ENCODE results near the gene SKAP2. TPM values are rescaled to one million over a fixed set of nuclear protein-coding genes. Genes with fewer than 3 reads are reported as not detected.
A peak's percentile ranks its signal among the peaks of the same experiment; 100 is the strongest.

Gene SKAP2
- total and polyA plus RNA-seq, 2 of the 4 experiments (the other 2 are of a cell fraction) = 5.7 to 7.4 TPM

DNA sequence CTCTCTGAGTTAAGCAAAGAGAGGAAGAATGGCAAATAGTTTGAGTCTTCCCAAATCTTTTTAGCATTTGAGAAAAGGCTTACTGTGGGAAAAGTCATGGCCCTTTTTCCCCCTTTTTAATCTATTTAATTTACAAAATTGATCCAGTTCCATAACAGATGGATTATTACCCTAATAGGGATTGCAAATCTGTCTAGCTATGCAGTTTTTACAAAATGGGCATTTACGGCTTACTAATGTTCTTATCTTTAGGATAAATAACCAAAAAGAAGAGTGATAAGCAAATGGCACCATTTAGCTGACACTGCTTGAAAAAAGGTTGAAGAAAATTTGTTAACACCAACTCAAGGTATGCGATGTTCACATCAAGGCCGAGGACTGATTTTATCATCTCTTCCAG lies 169.7 kb downstream of the SKAP2 start:
- Histone ChIP-seq H3K4me2 (ENCODE audit: low read depth, low read length) (no peak overlapping the region), H2BK20ac (ENCODE audit: low read depth, low read length) (no peak overlapping the region), H3K27ac (ENCODE audit: insufficient read depth, low read length) (no peak overlapping the region), H4K20me1 (ENCODE audit: insufficient read depth, low read length) (no peaks in the 10 kb centered on the region), H3K9ac (ENCODE audit: low read depth, low read length) (no peak overlapping the region), H3K79me1 (ENCODE audit: low read depth in 1 of 2, low read length in 2 of 2) (no peaks in the 10 kb centered on the region), H3K9me1 (ENCODE audit: insufficient read depth, low read length) (no peaks in the 10 kb centered on the region), H4K91ac (ENCODE audit: insufficient read depth, low read depth, low read length) (no peak overlapping the region), H2BK120ac (ENCODE audit: low read depth, low read length) (no peak overlapping the region), H3K56ac (ENCODE audit: extremely low read depth, insufficient read depth, low read length) (no peak overlapping the region), H3K27me3 (ENCODE audit: control insufficient read depth, insufficient read depth, low read length) (no peaks in the 10 kb centered on the region), H2AFZ (replicated peaks; ENCODE audit: low read length, poor library complexity) (no peak overlapping the region), H3K4me3 (ENCODE audit: insufficient read depth, low read depth, low read length) (no peak overlapping the region), H2BK5ac (ENCODE audit: low read depth, low read length, poor library complexity, severe bottlenecking) (no peak overlapping the region), H3K23ac (ENCODE audit: low read depth, low read length) (no peak overlapping the region), H3K36me3 (ENCODE audit: control insufficient read depth, insufficient read depth, low read length) (no peaks in the 10 kb centered on the region), H3K4me1 (ENCODE audit: control insufficient read depth, insufficient read depth, low read length) (no peaks in the 10 kb centered on the region), H2BK15ac (ENCODE audit: low read depth, low read length) (no peak overlapping the region), H4K5ac (ENCODE audit: low read depth, low read length) (no peak overlapping the region), H2AK9ac (replicated peaks; ENCODE audit: low read depth, low read length, poor library complexity) (no peak overlapping the region), H3K4ac (ENCODE audit: low read depth, low read length) (no peak overlapping the region), H4K8ac (ENCODE audit: low read depth in 2 of 2, low read length in 2 of 2) (no peak overlapping the region), H3K9me3 (ENCODE audit: control insufficient read depth, insufficient read depth, low read length) (no peaks in the 10 kb centered on the region), H2AK5ac (ENCODE audit: low read depth, low read length) (no peak overlapping the region), H3K14ac (replicated peaks; ENCODE audit: low read depth, low read length) (no peak overlapping the region), H3K18ac (ENCODE audit: low read depth, low read length) (no peak overlapping the region)
- no CpG with 5 or more reads among the region's 3 CpGs for WGBS, 2 experiments (ENCODE audit: extremely low coverage in 2 of 2, insufficient read length in 1 of 2)
- CTCF ChIA-PET = interaction anchor here (0.6 to 2.1 kb wide), 4 partner anchors 11 to 448 kb away, joined by 3 to 6 read pairs (median 4); no protein-coding TSS in a partner anchor
- in situ Hi-C loops (cut with MboI; ENCODE audit: low sequenced_read_pairs) (no loop called here), intact Hi-C loops (cut with micrococcal nuclease) (no loop called here), dilution Hi-C loops (cut with HindIII; ENCODE audit: low sequenced_read_pairs, unreplicated experiment) (no loop called here)
- DNase-seq (no peak), ATAC-seq (ENCODE audit: low read depth) (no peak)
- POLR2A ChIA-PET (ENCODE audit: unreplicated experiment) = no interaction called here
- TF ChIP-seq MAZ (IDR thresholded peaks at IDR 0.05; ENCODE audit: borderline replicate concordance, low read depth, low read length) (no peak), SMC3 (IDR thresholded peaks at IDR 0.05; ENCODE audit: low read depth, low read length) (no peak), FOS (IDR thresholded peaks at IDR 0.05; ENCODE audit: low read depth, low read length) (no peak), MAFK (IDR thresholded peaks at IDR 0.05; ENCODE audit: low read depth, low read length) (peak; percentile 72), BHLHE40 (IDR thresholded peaks at IDR 0.05; ENCODE audit: low read depth, low read length) (no peak), CEBPB (IDR thresholded peaks at IDR 0.05; ENCODE audit: low read depth, low read length) (no peak)
- TF ChIP-seq, protein P1, sequence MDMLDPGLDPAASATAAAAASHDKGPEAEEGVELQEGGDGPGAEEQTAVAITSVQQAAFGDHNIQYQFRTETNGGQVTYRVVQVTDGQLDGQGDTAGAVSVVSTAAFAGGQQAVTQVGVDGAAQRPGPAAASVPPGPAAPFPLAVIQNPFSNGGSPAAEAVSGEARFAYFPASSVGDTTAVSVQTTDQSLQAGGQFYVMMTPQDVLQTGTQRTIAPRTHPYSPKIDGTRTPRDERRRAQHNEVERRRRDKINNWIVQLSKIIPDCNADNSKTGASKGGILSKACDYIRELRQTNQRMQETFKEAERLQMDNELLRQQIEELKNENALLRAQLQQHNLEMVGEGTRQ (IDR thresholded peaks at IDR 0.05; ENCODE audit: low read depth, low read length) = no peak
- BruUV-seq (replicated peaks) = no TSS peak
